ENCODE measurements around the gene OR9Q1.
"Not testable (repeated sequence)": the region's sequence is repeated elsewhere in the genome, so short reads cannot be mapped to it uniquely, and the experiment has no call there.

The OR9Q1 gene

DNA sequence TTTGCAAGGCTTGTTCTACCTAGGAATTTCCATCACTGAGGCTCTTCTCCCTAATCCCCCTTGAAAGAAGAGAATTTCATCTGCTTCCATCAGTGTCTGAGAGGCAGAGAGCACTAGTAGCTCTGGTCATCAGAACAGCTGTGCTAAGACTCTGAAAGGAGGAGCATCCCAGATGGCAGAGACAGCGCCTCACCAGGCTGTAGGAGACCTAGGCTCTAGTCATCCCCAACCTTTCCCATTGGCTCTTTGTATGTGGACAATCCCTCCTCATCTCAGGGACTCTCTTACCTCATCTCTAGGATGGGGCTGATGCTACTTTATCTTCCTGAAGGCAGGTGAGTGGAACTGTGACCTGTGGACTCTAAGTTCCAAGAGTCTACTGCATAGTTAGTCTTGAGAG lies 110.5 kb downstream of the OR9Q1 start:
- DNase-seq (ENCODE audit: low spot score) = no peak

DNA sequence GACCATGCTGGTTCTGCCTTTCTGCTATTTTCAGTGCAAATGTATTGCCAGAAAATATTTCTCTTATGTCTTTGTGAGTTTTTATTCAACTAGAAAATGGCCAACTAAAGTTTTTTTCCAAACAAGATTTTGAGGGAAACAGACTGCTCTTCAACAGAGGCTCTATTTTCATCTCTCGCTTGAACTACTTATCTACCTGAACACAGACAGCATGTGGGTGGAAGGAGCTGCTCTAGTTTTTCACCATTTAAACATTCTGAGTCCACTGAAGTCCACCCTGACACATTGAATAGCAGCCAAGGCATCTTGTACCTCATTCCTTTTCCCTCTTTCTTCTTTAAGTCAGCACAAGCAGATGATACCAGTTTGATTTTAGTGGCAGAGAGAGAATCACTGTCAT lies 111.5 kb downstream of the OR9Q1 start:
- no peak for DNase-seq (ENCODE audit: low spot score)

DNA sequence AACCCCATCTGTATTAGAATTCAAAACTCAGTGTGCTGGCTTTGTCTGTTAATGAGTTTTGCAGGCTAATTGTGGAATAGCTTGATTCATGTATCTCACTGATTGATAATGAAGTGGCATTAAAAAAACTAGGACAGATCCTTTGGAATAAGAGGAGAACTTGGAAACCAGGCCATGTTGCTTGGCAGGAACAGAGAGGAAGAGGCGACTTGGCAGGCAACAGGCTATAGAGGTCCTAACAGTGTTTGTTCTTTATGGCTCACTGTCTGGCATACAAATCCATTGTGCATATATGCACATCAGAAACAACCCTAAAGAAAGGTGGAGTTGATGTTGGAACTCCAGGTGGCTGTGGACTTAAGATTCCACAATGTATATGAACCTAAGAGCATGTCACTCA lies 119.1 kb downstream of the OR9Q1 start:
- no peak for DNase-seq (ENCODE audit: low spot score)

- DNase-seq (ENCODE audit: low spot score) = no peak
Observed at GRCh38 chr11:58152781-58153180, 129.1 kb downstream of the OR9Q1 start.

- no peak for DNase-seq (ENCODE audit: low spot score)
Observed at GRCh38 chr11:58164389-58164788, 140.7 kb downstream of the OR9Q1 start.

DNA sequence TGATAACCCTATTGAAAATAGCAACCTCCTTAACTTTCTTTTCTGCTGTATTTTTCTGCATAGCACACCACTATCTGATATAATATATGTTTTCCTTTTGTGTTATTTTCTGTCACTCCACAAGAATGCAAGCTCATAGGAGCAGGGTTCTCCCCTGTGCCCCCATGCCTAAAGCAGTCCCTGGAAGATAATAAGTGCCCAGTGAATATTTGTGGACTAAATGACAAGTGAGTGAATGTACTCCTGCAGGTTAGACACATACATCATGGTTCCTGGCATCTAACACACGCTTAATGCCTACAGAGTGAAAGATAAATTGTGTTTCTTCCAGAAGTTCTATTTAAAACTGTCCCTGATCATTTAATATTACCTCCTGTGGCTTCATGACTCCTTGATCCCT lies 141.3 kb downstream of the OR9Q1 start:
- DNase-seq (ENCODE audit: low spot score) = no peak

DNA sequence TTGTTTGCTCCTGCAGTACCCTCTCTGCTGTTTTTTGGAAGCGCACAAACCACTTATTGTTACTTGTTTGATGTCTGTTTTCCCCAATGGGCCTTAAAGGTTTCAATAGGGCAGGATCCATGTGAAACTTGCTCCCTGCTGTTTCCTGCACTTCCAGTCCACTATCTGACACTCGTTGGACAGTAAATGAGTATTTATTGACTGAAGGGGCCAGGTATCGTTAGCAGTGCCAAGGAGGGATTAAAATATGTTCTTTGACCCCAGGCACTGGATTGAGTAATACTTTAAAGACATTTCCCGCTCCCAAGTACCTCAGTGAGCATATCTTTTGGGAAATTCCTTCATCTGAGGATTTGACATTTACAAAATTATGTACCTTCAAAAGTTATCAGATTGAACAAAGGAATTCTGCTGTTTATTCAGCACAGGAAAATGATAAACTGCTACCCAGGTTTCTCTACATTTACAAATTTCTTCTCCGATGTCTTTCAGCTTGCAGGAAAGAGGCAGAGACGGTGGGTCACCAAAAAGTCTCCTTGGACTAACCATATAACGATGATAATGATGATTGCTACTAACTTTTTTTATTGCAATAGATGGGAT lies 141.9 kb downstream of the OR9Q1 start:
- no peak for DNase-seq (ENCODE audit: low spot score)

DNA sequence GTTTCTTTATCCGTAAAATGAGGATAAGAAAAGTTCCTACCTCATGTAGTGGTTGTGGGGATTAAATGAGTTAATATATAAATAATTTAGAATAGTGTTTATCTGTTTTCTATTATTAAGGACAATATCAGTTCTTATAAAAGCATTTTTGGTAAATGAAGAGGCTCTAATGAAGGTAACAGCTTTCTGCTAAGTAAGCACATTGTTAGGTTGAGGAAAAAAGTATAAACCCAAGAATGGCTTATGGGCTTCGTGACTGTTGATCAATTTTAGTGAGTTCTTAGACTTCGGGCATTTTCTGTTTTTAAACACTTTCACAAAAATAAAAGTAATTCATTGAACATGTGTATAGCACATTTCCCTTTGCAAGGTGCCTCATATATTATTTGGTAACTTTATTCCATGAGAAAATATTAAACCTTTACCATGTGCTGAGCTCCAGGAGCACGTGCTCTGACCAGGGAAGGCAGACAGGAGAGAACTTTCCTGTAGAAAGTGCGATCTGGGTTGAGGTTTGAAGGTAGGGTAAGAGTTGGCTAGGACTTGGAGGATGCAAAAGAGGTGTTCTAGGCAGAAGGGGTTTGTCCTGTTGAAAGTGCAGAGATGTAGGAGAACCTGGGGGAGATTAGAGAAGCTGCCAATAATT lies 153.9 kb downstream of the OR9Q1 start:
- no peak for DNase-seq (ENCODE audit: low spot score)

GRCh38 chr11:58178444-58178843 lies 154.8 kb downstream of the OR9Q1 start:
- DNase-seq (ENCODE audit: low spot score) = no peak

- no peak for DNase-seq (ENCODE audit: low spot score)
Observed at GRCh38 chr11:58179648-58180047, 156.0 kb downstream of the OR9Q1 start.

GRCh38 chr11:58186938-58187337 lies 163.3 kb downstream of the OR9Q1 start:
- no peak for DNase-seq (ENCODE audit: low spot score)

- DNase-seq (ENCODE audit: low spot score) = no peak
Observed at GRCh38 chr11:58188770-58189169, 165.1 kb downstream of the OR9Q1 start, which contains the start of gene OR9Q2. OR9Q2 (plus strand) TSS chr11:58189070; CDS start chr11:58190491, 1,421 bp downstream.

DNA sequence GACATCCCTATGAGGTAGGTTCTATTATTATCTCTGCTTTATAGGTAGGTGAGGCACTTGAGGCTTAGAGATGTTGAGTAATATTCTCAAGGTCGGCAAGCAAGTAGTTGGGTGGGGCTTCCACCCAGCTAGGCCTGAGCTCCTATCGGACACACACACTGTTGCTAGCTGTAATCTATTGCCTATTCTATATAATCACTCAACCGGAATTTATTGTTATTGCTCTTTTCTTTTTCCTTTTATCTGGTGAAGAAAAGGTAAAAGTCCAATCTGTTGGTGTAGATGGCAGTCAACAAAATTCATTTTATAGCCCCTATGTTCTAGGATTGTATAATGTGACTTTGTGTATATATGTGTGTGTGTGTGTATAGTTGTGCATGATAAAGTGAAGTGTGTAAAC lies 168.5 kb downstream of the OR9Q1 start:
- DNase-seq (ENCODE audit: low spot score) = no peak

- DNase-seq (ENCODE audit: low spot score) = no peak
Observed at GRCh38 chr11:58193391-58193790, 169.7 kb downstream of the OR9Q1 start.

DNA sequence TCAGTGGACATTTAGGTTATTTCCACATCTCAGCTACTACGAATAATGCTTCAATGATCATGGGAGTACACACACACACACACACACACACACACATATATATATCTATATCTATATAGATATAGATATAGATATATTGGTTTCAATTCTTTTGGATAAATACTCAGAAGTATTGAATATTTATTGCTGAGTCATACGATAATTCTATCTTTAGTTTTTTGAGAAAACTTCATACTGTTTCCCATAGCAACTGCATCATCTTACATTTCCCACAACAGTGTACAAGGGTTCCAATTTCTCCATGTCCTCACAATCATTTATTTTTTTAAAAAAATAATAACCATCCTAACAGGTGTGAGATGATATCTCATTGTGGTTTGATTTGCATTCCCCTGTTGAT lies 172.3 kb downstream of the OR9Q1 start:
- no peak for DNase-seq (ENCODE audit: low spot score)

- no peak for DNase-seq (ENCODE audit: low spot score)
Observed at GRCh38 chr11:58199271-58199670, 175.6 kb downstream of the OR9Q1 start.

DNA sequence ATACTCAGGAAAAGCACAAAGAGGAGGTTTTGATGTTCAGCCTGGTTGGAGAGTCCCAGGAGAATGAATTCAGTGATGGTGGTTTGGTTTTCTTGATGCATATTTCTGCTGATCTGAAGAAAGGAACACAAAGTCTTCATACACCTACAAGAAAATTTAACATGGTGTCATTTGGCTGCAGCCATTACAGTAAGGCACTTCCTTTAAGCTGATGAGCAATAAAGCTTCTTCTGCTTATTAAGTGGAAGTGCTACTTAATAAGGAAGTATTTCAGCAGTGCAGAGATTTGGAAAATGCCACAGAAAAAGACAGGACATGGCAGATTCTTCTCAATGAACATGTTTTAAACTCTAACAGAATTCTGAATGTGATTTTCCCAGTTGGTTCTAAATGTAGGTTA lies 180.4 kb downstream of the OR9Q1 start, which contains the start of gene OR1S2:
Gene OR1S2 (minus strand): TSS at position 101 of the 400 bp plus-strand sequence. CDS start 0 bp downstream, at position 101.
- no peak for DNase-seq (ENCODE audit: low spot score)

DNA sequence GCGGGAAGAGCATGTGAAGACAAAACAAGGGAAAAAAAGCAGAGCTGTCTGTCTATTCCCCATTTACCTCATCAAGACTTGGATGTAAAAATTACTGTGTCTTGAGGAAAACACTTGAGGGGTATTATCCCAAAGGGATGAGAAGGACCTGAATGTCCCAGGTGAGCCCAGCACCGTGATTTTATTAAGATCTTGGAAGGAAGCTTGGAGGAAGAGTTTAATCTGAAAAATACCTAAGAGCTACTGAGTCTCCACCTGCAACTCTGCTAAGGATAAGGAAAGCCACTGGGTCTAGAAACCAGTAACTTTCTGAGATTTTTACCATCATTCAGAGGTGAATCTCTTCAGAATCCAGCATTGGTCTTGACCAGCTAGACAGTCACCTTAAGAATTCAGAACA lies 188.7 kb downstream of the OR9Q1 start, which contains the start of gene OR1S1:
Gene OR1S1 (plus strand): TSS at position 301 of the 400 bp plus-strand sequence.
- DNase-seq (ENCODE audit: low spot score) = not testable (repeated sequence)

DNA sequence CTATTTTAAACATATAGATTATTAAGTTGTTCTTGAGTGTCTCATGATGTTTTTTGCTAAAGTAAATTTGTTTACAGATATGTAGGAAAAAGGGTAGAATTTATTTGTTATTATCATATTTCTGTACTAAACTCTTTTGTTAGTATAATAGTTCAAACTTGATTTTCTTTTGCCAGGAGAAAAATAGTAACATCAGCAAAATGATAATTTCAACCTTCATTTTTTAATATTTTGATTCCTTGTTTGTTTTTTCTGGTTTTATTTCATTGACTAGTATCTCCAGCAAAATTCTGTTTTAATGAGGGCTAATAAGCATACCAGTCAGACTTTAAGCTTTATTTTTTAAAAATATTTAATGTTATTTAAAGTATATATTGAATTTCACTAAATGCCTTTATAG lies 192.8 kb downstream of the OR9Q1 start:
- no peak for DNase-seq (ENCODE audit: low spot score)

GRCh38 chr11:58222721-58223120 lies 199.0 kb downstream of the OR9Q1 start:
- DNase-seq (ENCODE audit: low spot score) = no peak

- DNase-seq (ENCODE audit: low spot score) = no peak
Observed at GRCh38 chr11:58227956-58228615, 204.4 kb downstream of the OR9Q1 start.
